Prostate gland (tissue), 2 donors: ENCODE data around the gene OR13J1.

Experiments used
- POLR2AphosphoS5 ChIP-seq: sonication (generic); formaldehyde crosslinking; IDR thresholded peaks from one replicate; pipeline ENCODE4 v1.6.1; 2017; ENCODE audit warnings: antibody characterized with exemption
- TF ChIP-seq, protein P1 (sequence below), 4 experiments: fragments of 200-600 bp in 2 of 4; fragments of 450-650 bp in 2 of 4; sonication (generic) in 2 of 4; IDR thresholded peaks; 1 replicate in 3 of 4; 2 replicates in 1 of 4; pipeline ENCODE4 v1.5.1; 2016 to 2019; ENCODE audit warnings: antibody characterized with exemption in 4 of 4, mild to moderate bottlenecking in 2 of 4, moderate library complexity in 2 of 4

DNA sequence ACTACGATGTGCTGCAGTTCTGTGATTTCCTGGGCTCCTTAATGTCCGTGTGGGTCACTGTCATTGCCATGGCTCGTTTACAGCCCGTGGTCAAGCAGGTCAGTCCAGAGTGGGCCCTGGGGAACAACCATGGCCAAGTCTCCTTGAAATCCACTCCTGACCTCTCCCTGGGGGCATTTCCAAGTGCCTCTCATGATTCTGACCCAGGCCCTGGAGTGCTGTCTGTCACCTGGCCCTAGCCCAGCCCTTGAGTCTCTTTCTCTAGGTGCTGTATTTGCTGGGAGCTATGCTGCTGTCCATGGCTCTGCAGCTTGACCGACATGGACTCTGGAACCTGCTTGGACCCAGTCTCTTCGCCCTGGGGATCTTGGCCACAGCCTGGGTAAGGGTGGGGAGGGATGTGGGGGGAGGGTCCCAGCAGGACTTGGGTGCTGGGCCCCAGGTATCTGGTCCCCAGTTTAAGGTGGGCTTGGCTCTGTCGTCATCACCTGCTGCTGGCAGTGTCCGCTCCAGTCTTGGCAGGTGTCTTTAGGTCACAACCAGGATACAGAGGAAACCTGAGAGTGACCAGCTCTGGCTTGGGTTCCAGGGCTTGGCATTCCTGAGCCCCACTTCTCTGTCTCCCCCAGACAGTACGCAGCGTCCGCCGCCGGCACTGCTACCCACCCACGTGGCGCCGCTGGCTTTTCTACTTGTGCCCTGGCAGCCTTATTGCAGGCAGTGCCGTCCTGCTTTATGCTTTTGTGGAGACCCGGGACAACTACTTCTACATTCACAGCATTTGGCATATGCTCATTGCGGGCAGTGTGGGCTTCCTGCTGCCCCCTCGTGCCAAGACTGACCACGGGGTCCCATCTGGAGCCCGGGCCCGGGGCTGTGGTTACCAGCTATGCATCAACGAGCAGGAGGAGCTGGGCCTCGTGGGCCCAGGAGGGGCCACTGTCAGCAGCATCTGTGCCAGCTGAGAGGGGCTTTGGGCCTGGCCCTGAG, 17.0 kb downstream of the OR13J1 start:
- TF ChIP-seq, protein P1, sequence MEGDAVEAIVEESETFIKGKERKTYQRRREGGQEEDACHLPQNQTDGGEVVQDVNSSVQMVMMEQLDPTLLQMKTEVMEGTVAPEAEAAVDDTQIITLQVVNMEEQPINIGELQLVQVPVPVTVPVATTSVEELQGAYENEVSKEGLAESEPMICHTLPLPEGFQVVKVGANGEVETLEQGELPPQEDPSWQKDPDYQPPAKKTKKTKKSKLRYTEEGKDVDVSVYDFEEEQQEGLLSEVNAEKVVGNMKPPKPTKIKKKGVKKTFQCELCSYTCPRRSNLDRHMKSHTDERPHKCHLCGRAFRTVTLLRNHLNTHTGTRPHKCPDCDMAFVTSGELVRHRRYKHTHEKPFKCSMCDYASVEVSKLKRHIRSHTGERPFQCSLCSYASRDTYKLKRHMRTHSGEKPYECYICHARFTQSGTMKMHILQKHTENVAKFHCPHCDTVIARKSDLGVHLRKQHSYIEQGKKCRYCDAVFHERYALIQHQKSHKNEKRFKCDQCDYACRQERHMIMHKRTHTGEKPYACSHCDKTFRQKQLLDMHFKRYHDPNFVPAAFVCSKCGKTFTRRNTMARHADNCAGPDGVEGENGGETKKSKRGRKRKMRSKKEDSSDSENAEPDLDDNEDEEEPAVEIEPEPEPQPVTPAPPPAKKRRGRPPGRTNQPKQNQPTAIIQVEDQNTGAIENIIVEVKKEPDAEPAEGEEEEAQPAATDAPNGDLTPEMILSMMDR (IDR thresholded peaks at IDR 0.05) = no peak
- no peak for TF ChIP-seq POLR2AphosphoS5
